SKM-1 treated with dmso at 0.1 percent for 144 hours (cell line): ENCODE measurements around the gene FOXD4L6.
"Not testable (repeated sequence)": the region's sequence is repeated elsewhere in the genome, so short reads cannot be mapped to it uniquely, and the experiment has no call there.

Source experiments
- DNase-seq: peaks from one replicate; lab custom pipeline; 2025; ENCODE audit not compliant: unreplicated experiment; lab: John Stamatoyannopoulos, UW

Gene FOXD4L6

GRCh38 chr9:41100508-41100907, 28.0 kb downstream of the FOXD4L6 start:
- DNase-seq, result not testable (repeated sequence)

GRCh38 chr9:41098759-41099158, 29.7 kb downstream of the FOXD4L6 start:
- not testable (repeated sequence) for DNase-seq

- DNase-seq, result not testable (repeated sequence)
These were observed 33.4 kb downstream of the FOXD4L6 start for GRCh38 chr9:41095060-41095459.

GRCh38 chr9:41094010-41094773, 34.3 kb downstream of the FOXD4L6 start:
- not testable (repeated sequence) for DNase-seq

GRCh38 chr9:41090922-41091321, 37.6 kb downstream of the FOXD4L6 start:
- not testable (repeated sequence) for DNase-seq

- not testable (repeated sequence) for DNase-seq
These were observed 38.1 kb downstream of the FOXD4L6 start for GRCh38 chr9:41090386-41090785.

GRCh38 chr9:41088450-41089059, 39.9 kb downstream of the FOXD4L6 start:
- DNase-seq, result not testable (repeated sequence)

- not testable (repeated sequence) for DNase-seq
These were observed 40.6 kb downstream of the FOXD4L6 start for GRCh38 chr9:41087929-41088328.

- DNase-seq, result not testable (repeated sequence)
These were observed 41.2 kb downstream of the FOXD4L6 start for GRCh38 chr9:41087157-41087780.

- DNase-seq, result not testable (repeated sequence)
These were observed 41.8 kb downstream of the FOXD4L6 start for GRCh38 chr9:41086685-41087084.

- not testable (repeated sequence) for DNase-seq
These were observed 42.3 kb downstream of the FOXD4L6 start for GRCh38 chr9:41086215-41086614.

- DNase-seq, result not testable (repeated sequence)
These were observed 46.1 kb downstream of the FOXD4L6 start for GRCh38 chr9:41082358-41082757.

- not testable (repeated sequence) for DNase-seq
These were observed 49.0 kb downstream of the FOXD4L6 start for GRCh38 chr9:41079464-41079863.

- not testable (repeated sequence) for DNase-seq
These were observed 50.9 kb downstream of the FOXD4L6 start for GRCh38 chr9:41077586-41077985.
